Gastroesophageal sphincter (tissue), 3 donors: ENCODE results near the gene TRMT61A.

Experiments
- EP300 ChIP-seq: sonication (generic); formaldehyde crosslinking; IDR thresholded peaks from one replicate; pipeline ENCODE4 v1.6.1; 2017; ENCODE audit warnings: antibody characterized with exemption, mild to moderate bottlenecking
- POLR2A ChIP-seq, 2 donors: fragments of 450-650 bp; IDR thresholded peaks; one replicate each; pipeline ENCODE4 v1.6.1; 2017; ENCODE audit warnings: antibody characterized with exemption in 2 of 2, mild to moderate bottlenecking in 2 of 2, moderate library complexity in 1 of 2
- POLR2AphosphoS5 ChIP-seq: sonication (generic); formaldehyde crosslinking; IDR thresholded peaks from one replicate; pipeline ENCODE4 v1.6.1; 2017; ENCODE audit warnings: antibody characterized with exemption
- TF ChIP-seq, protein P1 (sequence below), 4 experiments: fragments of 200-600 bp in 2 of 4; fragments of 450-650 bp in 2 of 4; sonication (generic) in 1 of 4; IDR thresholded peaks; one replicate each; pipeline ENCODE4 v1.5.1; 2017 to 2019; ENCODE audit warnings: antibody characterized with exemption in 4 of 4, mild to moderate bottlenecking in 2 of 4, moderate library complexity in 2 of 4

DNA sequence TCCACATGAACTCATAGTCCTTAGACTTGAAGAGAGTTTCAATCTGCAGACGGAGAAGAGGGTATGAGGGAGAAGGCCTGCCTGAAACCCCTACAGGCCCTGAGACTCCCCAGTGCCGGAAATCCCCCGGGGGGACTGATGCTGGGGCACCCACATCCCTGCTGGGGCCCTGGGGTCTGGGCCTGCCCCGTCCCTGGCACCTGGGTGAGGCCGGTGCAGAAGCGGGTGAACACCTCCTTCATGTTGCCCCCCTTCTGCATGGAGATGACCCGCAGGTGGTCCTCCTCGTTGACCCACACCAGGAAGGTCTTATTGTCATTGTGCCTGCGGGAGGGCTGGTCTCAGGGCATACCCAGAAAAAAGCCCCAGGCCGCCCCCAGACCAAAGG lies 8.7 kb upstream of the TRMT61A start:
- no peak for TF ChIP-seq EP300
- TF ChIP-seq, protein P1, sequence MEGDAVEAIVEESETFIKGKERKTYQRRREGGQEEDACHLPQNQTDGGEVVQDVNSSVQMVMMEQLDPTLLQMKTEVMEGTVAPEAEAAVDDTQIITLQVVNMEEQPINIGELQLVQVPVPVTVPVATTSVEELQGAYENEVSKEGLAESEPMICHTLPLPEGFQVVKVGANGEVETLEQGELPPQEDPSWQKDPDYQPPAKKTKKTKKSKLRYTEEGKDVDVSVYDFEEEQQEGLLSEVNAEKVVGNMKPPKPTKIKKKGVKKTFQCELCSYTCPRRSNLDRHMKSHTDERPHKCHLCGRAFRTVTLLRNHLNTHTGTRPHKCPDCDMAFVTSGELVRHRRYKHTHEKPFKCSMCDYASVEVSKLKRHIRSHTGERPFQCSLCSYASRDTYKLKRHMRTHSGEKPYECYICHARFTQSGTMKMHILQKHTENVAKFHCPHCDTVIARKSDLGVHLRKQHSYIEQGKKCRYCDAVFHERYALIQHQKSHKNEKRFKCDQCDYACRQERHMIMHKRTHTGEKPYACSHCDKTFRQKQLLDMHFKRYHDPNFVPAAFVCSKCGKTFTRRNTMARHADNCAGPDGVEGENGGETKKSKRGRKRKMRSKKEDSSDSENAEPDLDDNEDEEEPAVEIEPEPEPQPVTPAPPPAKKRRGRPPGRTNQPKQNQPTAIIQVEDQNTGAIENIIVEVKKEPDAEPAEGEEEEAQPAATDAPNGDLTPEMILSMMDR (IDR thresholded peaks at IDR 0.05), result no peak
- TF ChIP-seq POLR2A (IDR thresholded peaks at IDR 0.05), result no peak
- no peak for TF ChIP-seq POLR2AphosphoS5
